ENCODE results near the gene MUC5B.

Gene MUC5B

GRCh38 chr11:1220941-1221721 lies 1.7 kb upstream of the MUC5B start:
- DNase-seq = no peak

- no peak for DNase-seq
Observed at GRCh38 chr11:1221848-1222311, 986 bp upstream of the MUC5B start.

GRCh38 chr11:1223346-1224110 lies 662 bp downstream of the MUC5B start:
- no peak for DNase-seq

- DNase-seq = no peak
Observed at GRCh38 chr11:1224111-1224490, 1.2 kb downstream of the MUC5B start.

- DNase-seq = no peak
Observed at GRCh38 chr11:1224491-1225385, 1.9 kb downstream of the MUC5B start.

- no peak for DNase-seq
Observed at GRCh38 chr11:1225386-1226225, 2.7 kb downstream of the MUC5B start.

GRCh38 chr11:1226226-1226985 lies 3.5 kb downstream of the MUC5B start:
- DNase-seq = no peak

- DNase-seq = no peak
Observed at GRCh38 chr11:1226986-1227550, 4.2 kb downstream of the MUC5B start.

- DNase-seq = no peak
Observed at GRCh38 chr11:1227551-1228100, 4.8 kb downstream of the MUC5B start.

GRCh38 chr11:1228101-1228821 lies 5.4 kb downstream of the MUC5B start:
- DNase-seq = no peak

GRCh38 chr11:1228921-1229451 lies 6.1 kb downstream of the MUC5B start:
- no peak for DNase-seq

- no peak for DNase-seq
Observed at GRCh38 chr11:1229471-1230120, 6.7 kb downstream of the MUC5B start.

- no peak for DNase-seq
Observed at GRCh38 chr11:1230121-1230455, 7.2 kb downstream of the MUC5B start.

GRCh38 chr11:1230456-1231395 lies 7.9 kb downstream of the MUC5B start:
- no peak for DNase-seq

GRCh38 chr11:1231396-1232020 lies 8.6 kb downstream of the MUC5B start:
- DNase-seq = no peak

GRCh38 chr11:1232021-1232882 lies 9.4 kb downstream of the MUC5B start:
- no peak for DNase-seq

- no peak for DNase-seq
Observed at GRCh38 chr11:1232883-1233321, 10.0 kb downstream of the MUC5B start.
